WTC11 (cell line): ENCODE results near the gene PSMA7. TPM values are rescaled to one million over a fixed set of nuclear protein-coding genes. Genes with fewer than 3 reads are reported as not detected.

Source experiments
- ATAC-seq: fragments of 200-7000 bp; cut with Tn5 transposase; 2 replicates; pipeline ENCODE4 v1.10.0; 2021; ENCODE audit warnings: mild to moderate bottlenecking, moderate library complexity
- CTCF ChIA-PET: fragments of 300-600 bp; sonication (Branson Sonifier 250); formaldehyde crosslinking; loops from one replicate; lab custom pipeline; 2021; ENCODE audit warnings: antibody characterized with exemption; lab: Charles Lee
- POLR2A ChIA-PET: fragments of 350-600 bp; sonication (Branson Sonifier 250); formaldehyde crosslinking; loops from one replicate; lab custom pipeline; 2021; ENCODE audit warnings: antibody characterized with exemption; lab: Charles Lee
- DNase-seq: peaks from one replicate; pipeline ENCODE4 v3.0.0; 2021; ENCODE audit warnings: low spot score
- H3K27ac Mint-ChIP-seq: 2 replicates; pipeline ENCODE4 v1.8.0; 2021; ENCODE audit warnings: mixed read lengths
- H3K27me3 Mint-ChIP-seq: 2 replicates; pipeline ENCODE4 v1.8.0; 2021; ENCODE audit warnings: low read depth, mild to moderate bottlenecking, moderate library complexity, mixed read lengths
- H3K36me3 Mint-ChIP-seq: 2 replicates; pipeline ENCODE4 v1.8.0; 2021; ENCODE audit warnings: mixed read lengths
- H3K4me1 Mint-ChIP-seq: 2 replicates; pipeline ENCODE4 v1.8.0; 2022; ENCODE audit warnings: mixed read lengths
- H3K4me3 Mint-ChIP-seq: 2 replicates; pipeline ENCODE4 v1.8.0; 2021; ENCODE audit warnings: mild to moderate bottlenecking, moderate library complexity, mixed read lengths
- H3K9me3 Mint-ChIP-seq: 2 replicates; pipeline ENCODE4 v1.8.0; 2021; ENCODE audit warnings: mixed read lengths
- ARID4B ChIP-seq: sonication (generic); formaldehyde crosslinking; IDR thresholded peaks from 2 replicates; pipeline ENCODE4 v1.8.0; 2023; ENCODE audit warnings: missing genetic modification reagents, mild to moderate bottlenecking, borderline replicate concordance
- FOXP1 ChIP-seq: sonication (generic); formaldehyde crosslinking; IDR thresholded peaks from 2 replicates; pipeline ENCODE4 v1.8.0; 2022; ENCODE audit warnings: missing genetic modification reagents, mild to moderate bottlenecking, moderate library complexity, borderline replicate concordance
- GABPB1 ChIP-seq: sonication (generic); formaldehyde crosslinking; IDR thresholded peaks from 2 replicates; pipeline ENCODE4 v1.8.1; 2023; ENCODE audit warnings: mild to moderate bottlenecking, missing genetic modification reagents
- SOX15 ChIP-seq: fragments of 250-450 bp; sonication (Bioruptor Pico); IDR thresholded peaks from 2 replicates; pipeline ENCODE4 v1.9.0; 2021; ENCODE audit warnings: mild to moderate bottlenecking
- ZNF425 ChIP-seq: fragments of 250-450 bp; sonication (Bioruptor Pico); conservative IDR thresholded peaks from 2 replicates; pipeline ENCODE4 v1.9.0; 2021; ENCODE audit warnings: mild to moderate bottlenecking
- total RNA-seq: library from RNA; stranded (reverse); gene quantifications from 3 replicates; pipeline ENCODE4 v1.2.3, GENCODE V29; 2021
- TF ChIP-seq, protein P1 (sequence below): sonication (generic); formaldehyde crosslinking; IDR thresholded peaks from 2 replicates; pipeline ENCODE4 v1.8.0; 2022; ENCODE audit warnings: mild to moderate bottlenecking, missing genetic modification reagents
- TF ChIP-seq, protein P2 (sequence below): sonication (generic); formaldehyde crosslinking; IDR thresholded peaks from 2 replicates; pipeline ENCODE4 v1.8.1; 2022; ENCODE audit warnings: mild to moderate bottlenecking, moderate library complexity, missing genetic modification reagents
- TF ChIP-seq, protein P3 (sequence below): sonication (generic); formaldehyde crosslinking; IDR thresholded peaks from 2 replicates; pipeline ENCODE4 v1.8.0; 2022; ENCODE audit warnings: missing genetic modification reagents

PSMA7 gene
- total RNA-seq, 1 experiment from 2014 or later: 364 TPM

- DNase-seq (no peak), ATAC-seq (no peak)
- Mint-ChIP-seq H3K4me1 (peaks cover 31% of the 10 kb centered on the region), H3K27me3 (no peaks in the 10 kb centered on the region), H3K9me3 (no peaks in the 10 kb centered on the region), H3K4me3 (peak overlapping the region; percentile 56), H3K27ac (peak overlapping the region; percentile 63), H3K36me3 (peaks cover 14% of the 10 kb centered on the region)
- TF ChIP-seq, protein P1, sequence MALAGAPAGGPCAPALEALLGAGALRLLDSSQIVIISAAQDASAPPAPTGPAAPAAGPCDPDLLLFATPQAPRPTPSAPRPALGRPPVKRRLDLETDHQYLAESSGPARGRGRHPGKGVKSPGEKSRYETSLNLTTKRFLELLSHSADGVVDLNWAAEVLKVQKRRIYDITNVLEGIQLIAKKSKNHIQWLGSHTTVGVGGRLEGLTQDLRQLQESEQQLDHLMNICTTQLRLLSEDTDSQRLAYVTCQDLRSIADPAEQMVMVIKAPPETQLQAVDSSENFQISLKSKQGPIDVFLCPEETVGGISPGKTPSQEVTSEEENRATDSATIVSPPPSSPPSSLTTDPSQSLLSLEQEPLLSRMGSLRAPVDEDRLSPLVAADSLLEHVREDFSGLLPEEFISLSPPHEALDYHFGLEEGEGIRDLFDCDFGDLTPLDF: no peak
- TF ChIP-seq ARID4B (CRISPR knock-in tag) (no peak), SOX15 (CRISPR knock-in tag) (no peak)
- TF ChIP-seq, protein P2, sequence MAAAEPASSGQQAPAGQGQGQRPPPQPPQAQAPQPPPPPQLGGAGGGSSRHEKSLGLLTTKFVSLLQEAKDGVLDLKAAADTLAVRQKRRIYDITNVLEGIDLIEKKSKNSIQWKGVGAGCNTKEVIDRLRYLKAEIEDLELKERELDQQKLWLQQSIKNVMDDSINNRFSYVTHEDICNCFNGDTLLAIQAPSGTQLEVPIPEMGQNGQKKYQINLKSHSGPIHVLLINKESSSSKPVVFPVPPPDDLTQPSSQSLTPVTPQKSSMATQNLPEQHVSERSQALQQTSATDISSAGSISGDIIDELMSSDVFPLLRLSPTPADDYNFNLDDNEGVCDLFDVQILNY (CRISPR knock-in tag): no peak
- TF ChIP-seq, protein P3, sequence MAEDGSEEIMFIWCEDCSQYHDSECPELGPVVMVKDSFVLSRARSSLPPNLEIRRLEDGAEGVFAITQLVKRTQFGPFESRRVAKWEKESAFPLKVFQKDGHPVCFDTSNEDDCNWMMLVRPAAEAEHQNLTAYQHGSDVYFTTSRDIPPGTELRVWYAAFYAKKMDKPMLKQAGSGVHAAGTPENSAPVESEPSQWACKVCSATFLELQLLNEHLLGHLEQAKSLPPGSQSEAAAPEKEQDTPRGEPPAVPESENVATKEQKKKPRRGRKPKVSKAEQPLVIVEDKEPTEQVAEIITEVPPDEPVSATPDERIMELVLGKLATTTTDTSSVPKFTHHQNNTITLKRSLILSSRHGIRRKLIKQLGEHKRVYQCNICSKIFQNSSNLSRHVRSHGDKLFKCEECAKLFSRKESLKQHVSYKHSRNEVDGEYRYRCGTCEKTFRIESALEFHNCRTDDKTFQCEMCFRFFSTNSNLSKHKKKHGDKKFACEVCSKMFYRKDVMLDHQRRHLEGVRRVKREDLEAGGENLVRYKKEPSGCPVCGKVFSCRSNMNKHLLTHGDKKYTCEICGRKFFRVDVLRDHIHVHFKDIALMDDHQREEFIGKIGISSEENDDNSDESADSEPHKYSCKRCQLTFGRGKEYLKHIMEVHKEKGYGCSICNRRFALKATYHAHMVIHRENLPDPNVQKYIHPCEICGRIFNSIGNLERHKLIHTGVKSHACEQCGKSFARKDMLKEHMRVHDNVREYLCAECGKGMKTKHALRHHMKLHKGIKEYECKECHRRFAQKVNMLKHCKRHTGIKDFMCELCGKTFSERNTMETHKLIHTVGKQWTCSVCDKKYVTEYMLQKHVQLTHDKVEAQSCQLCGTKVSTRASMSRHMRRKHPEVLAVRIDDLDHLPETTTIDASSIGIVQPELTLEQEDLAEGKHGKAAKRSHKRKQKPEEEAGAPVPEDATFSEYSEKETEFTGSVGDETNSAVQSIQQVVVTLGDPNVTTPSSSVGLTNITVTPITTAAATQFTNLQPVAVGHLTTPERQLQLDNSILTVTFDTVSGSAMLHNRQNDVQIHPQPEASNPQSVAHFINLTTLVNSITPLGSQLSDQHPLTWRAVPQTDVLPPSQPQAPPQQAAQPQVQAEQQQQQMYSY: no peak
- CTCF ChIA-PET: interaction anchor here (2.4 to 3.3 kb wide), 2 partner anchors 54 to 110 kb away, joined by 11 to 14 read pairs; no protein-coding TSS in a partner anchor
- POLR2A ChIA-PET: no interaction called here
Observed at GRCh38 chr20:62120365-62120762, 22.8 kb downstream of the PSMA7 start.

GRCh38 chr20:62119591-62120364 lies 23.4 kb downstream of the PSMA7 start:
- ChIA-PET CTCF (interaction anchor here (2.4 to 3.3 kb wide), 2 partner anchors 53 to 109 kb away, joined by 11 to 14 read pairs; no protein-coding TSS in a partner anchor), POLR2A (no interaction called here)
- ATAC-seq (no peak), DNase-seq (no peak)
- TF ChIP-seq GABPB1 (CRISPR knock-in tag): 0 out of 2 replicates have a peak, but pooled peaks have one; percentile 24
- TF ChIP-seq FOXP1 (CRISPR knock-in tag): no peak
- Mint-ChIP-seq H3K4me1 (peaks cover 36% of the 10 kb centered on the region), H3K9me3 (no peaks in the 10 kb centered on the region), H3K27me3 (no peaks in the 10 kb centered on the region), H3K36me3 (peaks cover 9% of the 10 kb centered on the region), H3K4me3 (peak overlapping the region; percentile 56; the same call in 1 of the 2 replicates), H3K27ac (no peak overlapping the region)

- no peak for ATAC-seq
- no peak for TF ChIP-seq ZNF425 (CRISPR knock-in tag)
- peaks cover 2% of the 10 kb centered on the region for H3K36me3 Mint-ChIP-seq
- H3K4me1 Mint-ChIP-seq: peaks cover 34% of the 10 kb centered on the region
- POLR2A ChIA-PET: no interaction called here
- no peaks in the 10 kb centered on the region for H3K9me3 Mint-ChIP-seq
- H3K4me3 Mint-ChIP-seq: no peak overlapping the region
- H3K27me3 Mint-ChIP-seq: no peaks in the 10 kb centered on the region
- no peak for DNase-seq
- no peak overlapping the region for H3K27ac Mint-ChIP-seq
- CTCF ChIA-PET: no interaction called here
Observed at GRCh38 chr20:62119115-62119514, 24.1 kb downstream of the PSMA7 start.
